22Rv1 (cell line): Measurements from ENCODE around the gene TXNRD3.
A peak's percentile ranks its signal among the peaks of the same experiment; 100 is the strongest.

Source experiments
- H3K27ac ChIP-seq: fragments of 450-650 bp; 2 replicates; pipeline ENCODE4 v1.5.1; 2017
- ZFX ChIP-seq: fragments of 450-650 bp; IDR thresholded peaks from 2 replicates; pipeline ENCODE4 v1.6.1; 2017; ENCODE audit warnings: antibody characterized with exemption, borderline replicate concordance
- TF ChIP-seq, protein P1 (sequence below): fragments of 450-650 bp; IDR thresholded peaks from 2 replicates; pipeline ENCODE4 v1.5.1; 2017; ENCODE audit warnings: mild to moderate bottlenecking

TXNRD3 gene

DNA sequence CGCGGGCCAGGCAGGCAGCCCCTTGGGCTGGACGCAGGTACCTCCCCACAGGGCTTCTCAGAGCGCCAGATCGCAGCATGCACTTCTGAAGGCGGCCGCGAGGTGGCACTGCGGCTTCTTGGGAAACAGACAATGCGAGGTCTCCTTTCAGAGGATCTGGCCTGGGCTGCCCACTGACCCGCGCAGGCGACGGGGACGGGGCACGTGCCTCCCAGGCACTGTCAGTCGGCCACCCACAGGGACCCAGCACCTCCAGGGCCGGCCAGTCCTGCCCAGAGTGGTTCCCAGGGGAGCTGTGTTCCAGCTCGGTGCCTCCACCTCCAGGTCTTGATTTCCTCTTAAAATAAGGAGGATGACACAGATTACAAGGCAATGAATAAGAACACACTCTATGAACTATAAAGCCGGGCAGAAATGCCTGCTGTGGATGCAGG lies 24.4 kb upstream of the TXNRD3 start:
- H3K27ac ChIP-seq, result no peak overlapping the region
- TF ChIP-seq, protein P1, sequence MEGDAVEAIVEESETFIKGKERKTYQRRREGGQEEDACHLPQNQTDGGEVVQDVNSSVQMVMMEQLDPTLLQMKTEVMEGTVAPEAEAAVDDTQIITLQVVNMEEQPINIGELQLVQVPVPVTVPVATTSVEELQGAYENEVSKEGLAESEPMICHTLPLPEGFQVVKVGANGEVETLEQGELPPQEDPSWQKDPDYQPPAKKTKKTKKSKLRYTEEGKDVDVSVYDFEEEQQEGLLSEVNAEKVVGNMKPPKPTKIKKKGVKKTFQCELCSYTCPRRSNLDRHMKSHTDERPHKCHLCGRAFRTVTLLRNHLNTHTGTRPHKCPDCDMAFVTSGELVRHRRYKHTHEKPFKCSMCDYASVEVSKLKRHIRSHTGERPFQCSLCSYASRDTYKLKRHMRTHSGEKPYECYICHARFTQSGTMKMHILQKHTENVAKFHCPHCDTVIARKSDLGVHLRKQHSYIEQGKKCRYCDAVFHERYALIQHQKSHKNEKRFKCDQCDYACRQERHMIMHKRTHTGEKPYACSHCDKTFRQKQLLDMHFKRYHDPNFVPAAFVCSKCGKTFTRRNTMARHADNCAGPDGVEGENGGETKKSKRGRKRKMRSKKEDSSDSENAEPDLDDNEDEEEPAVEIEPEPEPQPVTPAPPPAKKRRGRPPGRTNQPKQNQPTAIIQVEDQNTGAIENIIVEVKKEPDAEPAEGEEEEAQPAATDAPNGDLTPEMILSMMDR, result peak; percentile 94
- TF ChIP-seq ZFX, result no peak

DNA sequence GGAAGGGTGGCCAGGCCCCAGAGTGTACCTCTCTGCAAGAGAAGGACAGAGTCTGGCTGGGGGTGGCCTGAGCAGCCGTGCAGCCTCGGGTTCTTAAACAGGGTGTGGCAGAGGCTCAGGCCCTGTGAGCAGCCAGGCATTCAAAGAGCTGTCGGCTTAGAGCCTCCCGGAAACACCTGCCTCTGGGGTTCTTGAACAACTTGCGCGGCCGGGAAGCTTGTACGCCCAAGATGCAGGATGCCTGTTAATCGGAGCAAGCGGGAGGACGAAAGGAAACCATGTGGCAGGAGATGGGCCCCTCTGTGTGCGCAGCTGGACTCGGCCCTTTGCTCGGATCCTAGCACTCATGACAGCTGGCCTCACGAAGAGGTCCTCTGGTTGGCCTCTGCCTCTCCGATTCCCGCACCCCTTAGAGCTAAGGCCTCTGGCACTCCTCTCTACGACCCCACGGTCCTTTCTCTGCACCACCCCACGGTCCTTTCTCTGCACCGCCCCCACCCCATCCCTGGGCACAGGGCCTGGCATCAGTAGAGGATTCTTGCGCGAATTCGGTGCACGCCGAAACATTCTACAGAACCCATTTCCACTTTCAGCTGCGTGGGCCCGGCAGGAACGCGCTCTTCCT lies 23.9 kb upstream of the TXNRD3 start:
- H3K27ac ChIP-seq, result no peak overlapping the region
- TF ChIP-seq, protein P1, result no peak
- no peak for TF ChIP-seq ZFX

DNA sequence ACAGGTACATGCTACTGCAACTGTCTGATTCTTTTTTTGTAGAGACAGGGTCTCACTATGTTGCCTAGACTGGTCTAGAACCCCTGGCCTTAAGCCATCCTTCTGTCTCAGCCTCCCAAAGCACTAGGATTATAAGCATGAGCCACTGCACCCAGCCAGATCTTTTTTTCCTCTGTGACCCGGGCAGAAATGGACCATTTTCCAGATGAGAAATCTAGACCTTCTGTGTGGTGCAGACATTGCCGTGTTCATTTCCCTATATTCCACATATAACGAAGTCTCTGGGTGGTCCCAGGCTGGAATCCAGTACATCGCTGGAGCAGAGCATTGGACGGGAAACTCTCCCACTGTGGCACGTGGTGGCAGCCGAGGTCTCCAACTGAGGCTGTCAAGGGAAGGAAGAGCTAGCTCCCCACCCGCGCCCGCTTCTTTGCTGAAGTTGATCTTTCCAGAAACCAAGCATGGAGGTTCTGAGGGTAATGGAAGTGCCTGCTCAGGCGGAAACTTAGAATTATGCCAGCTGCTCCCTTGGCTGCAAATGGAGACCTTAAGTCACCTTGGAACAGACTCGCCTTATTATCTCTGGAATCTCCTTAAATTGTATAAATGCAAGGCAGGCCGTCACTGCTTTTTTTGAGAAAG lies 23.1 kb upstream of the TXNRD3 start:
- H3K27ac ChIP-seq, result no peak overlapping the region
- TF ChIP-seq ZFX, result no peak
- TF ChIP-seq, protein P1, result no peak

DNA sequence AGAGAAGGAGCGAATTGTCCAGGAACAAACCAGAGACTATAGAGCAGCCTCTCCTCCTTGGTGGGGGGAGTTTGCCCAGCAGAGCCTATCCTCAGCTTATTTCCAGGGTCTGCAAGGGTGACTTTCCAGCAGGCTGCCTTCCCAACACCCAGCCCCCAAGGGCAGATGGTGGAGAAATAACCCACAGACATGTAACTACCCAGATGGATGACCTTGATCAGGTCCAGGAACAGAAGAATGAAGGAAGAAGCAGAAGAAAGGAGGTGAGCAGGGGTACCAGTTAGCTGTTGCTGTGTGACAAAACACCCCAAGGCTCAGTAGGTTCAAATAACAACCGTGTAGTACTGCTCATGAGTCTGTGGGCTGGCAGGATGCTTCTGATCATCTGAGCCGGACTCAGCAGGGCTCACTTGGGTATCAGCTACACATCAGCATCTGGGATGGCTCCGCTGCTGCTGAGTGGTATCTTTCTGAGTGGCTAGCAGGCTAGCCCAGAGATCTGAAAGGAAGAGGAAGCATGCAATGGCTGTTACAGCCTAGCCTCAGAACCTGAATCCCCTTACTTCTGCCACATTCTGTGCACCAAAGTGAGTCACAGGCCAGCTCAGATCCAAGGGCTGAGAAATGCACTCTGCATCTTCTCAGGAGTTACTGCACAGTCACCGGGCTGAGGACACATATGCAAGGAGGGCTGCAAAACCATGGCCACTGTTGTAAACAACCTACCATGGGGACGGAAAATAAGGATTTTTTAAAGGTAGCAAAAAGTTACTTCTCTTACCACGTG lies 22.2 kb upstream of the TXNRD3 start:
- TF ChIP-seq ZFX, result no peak
- TF ChIP-seq, protein P1, result no peak
- H3K27ac ChIP-seq, result no peak overlapping the region

DNA sequence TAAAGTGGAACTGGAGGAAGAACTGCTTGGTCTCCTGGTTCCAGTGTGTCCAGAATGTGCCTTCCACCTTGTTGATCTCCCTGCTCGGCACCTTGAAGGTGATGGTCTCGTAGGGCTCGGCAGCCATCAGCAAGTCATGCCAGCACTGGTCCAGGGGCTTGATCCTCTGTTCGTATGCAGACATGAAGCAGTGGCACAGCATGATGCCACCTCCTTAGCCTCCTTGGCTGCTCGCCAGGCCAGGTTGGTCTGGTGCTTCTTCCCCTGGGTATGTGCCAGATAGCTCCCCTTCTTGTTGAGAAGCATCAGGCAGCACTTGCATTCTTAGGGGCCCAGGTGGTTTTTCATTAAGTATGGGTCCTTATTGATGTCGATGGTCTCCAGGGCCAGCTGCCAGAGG lies 17.8 kb upstream of the TXNRD3 start:
- TF ChIP-seq, protein P1, result no peak
- TF ChIP-seq ZFX, result no peak
- H3K27ac ChIP-seq, result no peak overlapping the region

DNA sequence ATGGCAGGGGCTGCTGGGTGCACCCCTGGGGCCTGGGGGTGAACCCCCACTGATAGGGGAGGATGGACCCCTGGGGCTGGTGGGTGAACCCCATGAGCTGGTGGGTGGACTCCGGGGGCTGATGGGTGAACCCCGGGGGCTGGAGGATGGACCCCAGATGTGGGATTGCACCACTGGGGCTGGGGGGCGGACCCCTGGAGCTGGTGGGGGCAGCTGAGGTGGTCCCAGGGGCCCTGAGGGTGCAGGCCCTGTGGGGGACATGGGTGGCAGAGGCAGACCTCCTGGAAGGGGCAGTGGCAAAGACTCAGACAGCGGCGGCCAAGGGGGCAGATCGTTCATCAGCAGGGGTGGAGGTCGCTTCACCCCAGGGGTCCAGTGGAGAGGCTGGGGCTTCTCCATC lies 17.4 kb upstream of the TXNRD3 start:
- TF ChIP-seq ZFX, result no peak
- TF ChIP-seq, protein P1, result no peak

DNA sequence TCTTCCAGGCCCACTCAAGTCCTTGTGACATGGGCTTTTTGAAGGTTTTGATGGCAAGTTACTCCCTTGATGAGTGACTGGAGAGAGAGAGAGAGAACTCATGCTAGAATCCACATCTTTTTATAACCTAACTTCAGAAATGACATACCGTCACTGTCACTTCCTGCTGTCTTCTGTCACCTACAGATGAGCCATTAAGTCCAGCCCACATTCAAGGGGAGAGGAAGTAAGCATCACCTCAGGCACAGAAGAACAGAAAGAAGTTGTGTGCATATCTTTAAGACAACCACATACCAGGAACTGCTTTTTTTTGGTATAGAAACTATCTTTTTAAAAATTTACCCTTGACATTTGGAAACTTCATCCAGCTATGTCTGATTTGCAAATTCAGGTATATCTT lies 16.6 kb upstream of the TXNRD3 start:
- H3K27ac ChIP-seq, result no peak overlapping the region
- no peak for TF ChIP-seq ZFX

More for the DNA sequence above, 17.4 kb upstream of the TXNRD3 start:
- no peak overlapping the region for H3K27ac ChIP-seq
